Activated naive CD4-positive, alpha-beta T cell treated with anti-CD3 and anti-CD28 coated beads, Interleukin-2, amount 50 U/mL, for 24 hours (primary cell): ENCODE measurements around the gene KLHL29.
A peak's percentile ranks its signal among the peaks of the same experiment; 100 is the strongest.
"Not testable (repeated sequence)": the region's sequence is repeated elsewhere in the genome, so short reads cannot be mapped to it uniquely, and the experiment has no call there.

ENCODE experiments used
- H3K27ac Mint-ChIP-seq: one replicate; pipeline ENCODE4 v1.8.0; 2021; ENCODE audit warnings: mild to moderate bottlenecking, mixed read lengths
- H3K27me3 Mint-ChIP-seq: one replicate; pipeline ENCODE4 v1.8.0; 2021; ENCODE audit warnings: mixed read lengths
- H3K36me3 Mint-ChIP-seq: one replicate; pipeline ENCODE4 v1.8.0; 2021; ENCODE audit warnings: mixed read lengths
- H3K4me1 Mint-ChIP-seq: one replicate; pipeline ENCODE4 v1.8.0; 2021; ENCODE audit warnings: mixed read lengths
- H3K4me3 Mint-ChIP-seq: one replicate; pipeline ENCODE4 v1.8.0; 2021; ENCODE audit warnings: mild to moderate bottlenecking, mixed read lengths
- H3K9me3 Mint-ChIP-seq: one replicate; pipeline ENCODE4 v1.8.0; 2021; ENCODE audit warnings: mixed read lengths

Gene KLHL29

DNA sequence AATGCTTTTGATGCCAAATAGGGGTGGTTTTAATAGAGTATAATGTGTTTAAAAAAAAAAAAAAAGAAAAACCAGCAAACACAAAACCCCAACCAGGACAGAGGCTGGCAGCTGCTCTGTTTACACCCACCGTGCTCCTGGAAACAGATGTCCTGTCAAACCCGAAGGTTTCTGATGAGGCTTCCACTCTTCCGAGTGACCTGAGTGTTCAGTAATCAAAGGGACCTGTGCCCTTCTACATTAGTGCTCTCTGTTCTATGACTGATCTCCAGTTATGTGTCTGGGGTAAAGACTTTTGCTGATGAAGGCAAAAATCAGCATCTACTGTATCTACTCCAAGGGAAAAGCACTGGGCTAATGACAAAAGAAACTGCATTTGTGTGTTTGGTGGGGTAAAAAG is 3.5 kb upstream of the KLHL29 start:
- H3K27me3 Mint-ChIP-seq, result peaks cover 6% of the 10 kb centered on the region
- H3K36me3 Mint-ChIP-seq, result peaks cover 2% of the 10 kb centered on the region
- no peaks in the 10 kb centered on the region for H3K9me3 Mint-ChIP-seq
- peak overlapping the region; percentile 97 for H3K27ac Mint-ChIP-seq
- H3K4me1 Mint-ChIP-seq, result peaks cover 29% of the 10 kb centered on the region
- no peak overlapping the region for H3K4me3 Mint-ChIP-seq

- Mint-ChIP-seq H3K4me3 (peak overlapping the region; percentile 4), H3K27me3 (peaks cover 15% of the 10 kb centered on the region)
These were observed 1.9 kb upstream of the KLHL29 start for GRCh38 chr2:23383100-23383499.

DNA sequence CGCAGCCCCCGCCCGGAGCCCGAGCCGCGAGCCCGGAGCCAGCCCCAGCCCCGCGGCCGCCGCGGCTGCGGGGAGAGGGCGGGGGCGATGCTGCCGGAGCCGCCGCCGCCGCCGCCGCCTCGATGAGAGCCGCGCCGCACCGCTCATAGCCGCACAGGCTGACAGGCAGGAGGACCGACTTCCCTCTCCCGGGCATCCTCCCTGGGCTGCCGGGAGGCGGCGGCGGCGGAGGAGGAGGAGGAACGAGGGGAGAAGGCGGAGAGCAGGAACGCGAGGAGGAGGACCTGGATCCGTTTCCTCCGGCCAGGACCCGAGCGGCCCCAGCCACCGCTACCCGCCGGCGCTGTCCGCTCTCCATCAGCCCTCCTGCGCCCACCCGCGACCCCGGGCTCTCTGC is 370 bp downstream of the KLHL29 start:
- Mint-ChIP-seq H3K9me3 (no peaks in the 10 kb centered on the region), H3K27me3 (peaks cover 32% of the 10 kb centered on the region), H3K36me3 (peaks cover 2% of the 10 kb centered on the region), H3K27ac (no peak overlapping the region), H3K4me1 (peaks cover 45% of the 10 kb centered on the region), H3K4me3 (no peak overlapping the region)

More at GRCh38 chr2:23383100-23383499, 1.9 kb upstream of the KLHL29 start:
- Mint-ChIP-seq H3K27ac (no peak overlapping the region), H3K9me3 (no peaks in the 10 kb centered on the region), H3K36me3 (peaks cover 2% of the 10 kb centered on the region), H3K4me1 (peaks cover 37% of the 10 kb centered on the region)

- Mint-ChIP-seq H3K9me3 (no peaks in the 10 kb centered on the region), H3K4me1 (peaks cover 41% of the 10 kb centered on the region), H3K27me3 (peaks cover 33% of the 10 kb centered on the region), H3K4me3 (peak overlapping the region; percentile 90), H3K27ac (no peak overlapping the region), H3K36me3 (peaks cover 2% of the 10 kb centered on the region)
These were observed 864 bp downstream of the KLHL29 start for GRCh38 chr2:23385748-23386338.

- Mint-ChIP-seq H3K4me3 (peak overlapping the region; percentile 90), H3K36me3 (peaks cover 2% of the 10 kb centered on the region), H3K27ac (no peak overlapping the region), H3K9me3 (no peaks in the 10 kb centered on the region), H3K4me1 (peaks cover 40% of the 10 kb centered on the region), H3K27me3 (peaks cover 37% of the 10 kb centered on the region)
These were observed 1.6 kb downstream of the KLHL29 start for GRCh38 chr2:23386339-23387220.

DNA sequence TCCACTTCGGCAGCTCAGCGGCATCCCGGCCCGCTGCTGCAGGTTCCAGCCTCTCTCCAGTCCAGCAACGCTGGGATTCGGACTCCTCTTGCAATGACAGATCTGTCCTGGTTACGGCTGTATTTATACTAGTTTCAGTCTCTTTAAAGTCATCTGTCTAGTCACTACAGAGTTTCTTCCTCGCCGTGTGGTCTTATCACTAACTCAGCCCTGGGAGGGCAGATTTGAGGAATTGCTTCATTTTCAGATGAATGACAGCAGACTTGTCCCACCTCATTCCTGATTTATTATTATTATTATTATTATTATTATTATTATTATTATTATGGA is 2.2 kb downstream of the KLHL29 start:
- Mint-ChIP-seq H3K27ac (no peak overlapping the region), H3K4me1 (peaks cover 42% of the 10 kb centered on the region), H3K4me3 (peak overlapping the region; percentile 90), H3K9me3 (no peaks in the 10 kb centered on the region), H3K27me3 (peaks cover 40% of the 10 kb centered on the region), H3K36me3 (peaks cover 2% of the 10 kb centered on the region)

DNA sequence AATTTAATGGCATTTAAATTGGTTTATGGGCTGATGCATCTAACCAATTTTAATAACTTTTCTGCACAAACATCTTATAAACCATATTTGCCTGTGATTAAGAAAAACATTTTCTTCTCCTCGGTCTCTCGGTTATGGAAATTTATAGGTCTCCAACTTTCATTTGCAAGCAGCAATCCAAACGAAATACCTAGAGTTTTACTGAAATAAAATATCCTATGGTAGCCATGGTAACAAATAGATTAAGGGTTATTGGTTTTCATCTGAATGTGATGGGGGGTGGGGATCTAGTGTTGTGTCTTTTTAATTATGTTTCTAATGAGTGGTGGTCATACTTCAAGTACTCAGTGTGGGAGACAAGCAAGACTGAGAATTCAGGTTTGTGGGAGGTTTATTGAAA is 2.9 kb downstream of the KLHL29 start:
- Mint-ChIP-seq H3K27ac (no peak overlapping the region), H3K9me3 (no peaks in the 10 kb centered on the region), H3K36me3 (peaks cover 2% of the 10 kb centered on the region), H3K4me3 (peak overlapping the region; percentile 12), H3K4me1 (peaks cover 46% of the 10 kb centered on the region), H3K27me3 (peaks cover 40% of the 10 kb centered on the region)

GRCh38 chr2:23388294-23388693 is 3.3 kb downstream of the KLHL29 start:
- Mint-ChIP-seq H3K4me3 (no peak overlapping the region), H3K27ac (no peak overlapping the region), H3K27me3 (peaks cover 41% of the 10 kb centered on the region), H3K36me3 (peaks cover 2% of the 10 kb centered on the region), H3K4me1 (peaks cover 49% of the 10 kb centered on the region), H3K9me3 (no peaks in the 10 kb centered on the region)

GRCh38 chr2:23388756-23389514 is 4.0 kb downstream of the KLHL29 start:
- Mint-ChIP-seq H3K36me3 (peaks cover 2% of the 10 kb centered on the region), H3K27ac (no peak overlapping the region), H3K4me1 (peaks cover 55% of the 10 kb centered on the region), H3K4me3 (no peak overlapping the region), H3K27me3 (peaks cover 42% of the 10 kb centered on the region), H3K9me3 (no peaks in the 10 kb centered on the region)

- Mint-ChIP-seq H3K36me3 (no peaks in the 10 kb centered on the region), H3K4me1 (peaks cover 61% of the 10 kb centered on the region), H3K27me3 (peaks cover 41% of the 10 kb centered on the region), H3K27ac (no peak overlapping the region), H3K4me3 (no peak overlapping the region), H3K9me3 (no peaks in the 10 kb centered on the region)
These were observed 5.2 kb downstream of the KLHL29 start for GRCh38 chr2:23390152-23390551.

GRCh38 chr2:23391237-23391736 is 6.3 kb downstream of the KLHL29 start:
- H3K9me3 Mint-ChIP-seq, H3K36me3 Mint-ChIP-seq, H3K27ac Mint-ChIP-seq, H3K4me3 Mint-ChIP-seq: not testable (repeated sequence)
- H3K27me3 Mint-ChIP-seq, result peaks cover 39% of the 10 kb centered on the region
- H3K4me1 Mint-ChIP-seq, result peaks cover 59% of the 10 kb centered on the region

GRCh38 chr2:23393722-23394121 is 8.7 kb downstream of the KLHL29 start:
- H3K27me3 Mint-ChIP-seq, result peaks cover 24% of the 10 kb centered on the region
- H3K9me3 Mint-ChIP-seq, result no peaks in the 10 kb centered on the region
- H3K36me3 Mint-ChIP-seq, result no peaks in the 10 kb centered on the region
- H3K27ac Mint-ChIP-seq, result peak overlapping the region; percentile 9
- H3K4me1 Mint-ChIP-seq, result peaks cover 49% of the 10 kb centered on the region
- H3K4me3 Mint-ChIP-seq, result no peak overlapping the region

GRCh38 chr2:23394700-23395099 is 9.7 kb downstream of the KLHL29 start:
- Mint-ChIP-seq H3K36me3 (no peaks in the 10 kb centered on the region), H3K4me3 (no peak overlapping the region), H3K27ac (peak overlapping the region; percentile 21), H3K4me1 (peaks cover 42% of the 10 kb centered on the region), H3K27me3 (peaks cover 15% of the 10 kb centered on the region), H3K9me3 (no peaks in the 10 kb centered on the region)

DNA sequence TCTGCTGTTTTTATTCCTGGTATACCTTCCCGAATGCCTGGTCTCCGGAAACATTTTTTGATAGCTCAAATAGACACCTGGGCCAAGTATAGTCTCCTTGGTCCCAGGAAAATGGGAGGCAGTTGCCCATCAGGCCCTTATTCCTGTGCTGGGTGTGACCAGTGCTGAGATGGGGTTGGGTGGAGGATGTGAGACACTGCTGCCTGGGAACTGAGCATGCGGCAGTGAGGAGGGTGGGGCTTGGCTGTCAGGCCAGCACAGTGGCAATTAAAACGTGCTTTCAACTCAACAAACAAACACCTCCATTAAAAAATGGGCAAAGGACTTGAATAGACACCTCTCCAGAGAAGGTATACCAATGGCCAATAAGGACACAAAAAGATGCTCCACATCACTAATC is 12.5 kb downstream of the KLHL29 start:
- Mint-ChIP-seq H3K36me3 (no peaks in the 10 kb centered on the region), H3K4me1 (peaks cover 25% of the 10 kb centered on the region), H3K4me3 (no peak overlapping the region), H3K27ac (no peak overlapping the region), H3K9me3 (no peaks in the 10 kb centered on the region), H3K27me3 (peaks cover 4% of the 10 kb centered on the region)

- Mint-ChIP-seq H3K36me3 (no peaks in the 10 kb centered on the region), H3K27ac (no peak overlapping the region), H3K27me3 (peaks cover under 1% of the 10 kb centered on the region), H3K9me3 (no peaks in the 10 kb centered on the region), H3K4me1 (peaks cover 19% of the 10 kb centered on the region), H3K4me3 (no peak overlapping the region)
These were observed 14.8 kb downstream of the KLHL29 start for GRCh38 chr2:23399674-23400261.
